Astrocyte of the hippocampus (primary cell): Measurements from ENCODE around the gene CARF.

Experiments
- DNase-seq: peaks from one replicate; pipeline ENCODE4 v3.0.0; 2011; ENCODE audit warnings: low read depth, low spot score

Gene CARF

DNA sequence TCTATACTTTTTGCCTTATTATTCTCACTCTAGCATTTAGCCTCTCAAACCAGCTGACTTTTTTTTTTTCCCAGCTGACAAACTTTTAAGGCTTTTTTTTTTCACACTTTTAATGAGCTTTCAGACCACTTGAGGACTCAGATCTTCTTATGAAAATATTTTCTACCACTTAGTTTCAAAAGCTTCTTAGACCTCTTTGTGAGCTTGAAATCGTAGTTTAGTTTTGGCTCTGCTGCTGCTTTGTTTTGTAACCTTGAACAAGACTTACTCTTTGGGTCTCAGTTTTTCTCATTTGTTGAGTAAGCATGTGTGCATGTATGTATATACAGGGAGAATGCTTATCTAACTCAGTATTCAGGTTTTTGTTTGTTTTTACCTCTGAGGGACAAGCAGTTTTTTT lies 106.1 kb downstream of the CARF start:
- peak; percentile 32 for DNase-seq

DNA sequence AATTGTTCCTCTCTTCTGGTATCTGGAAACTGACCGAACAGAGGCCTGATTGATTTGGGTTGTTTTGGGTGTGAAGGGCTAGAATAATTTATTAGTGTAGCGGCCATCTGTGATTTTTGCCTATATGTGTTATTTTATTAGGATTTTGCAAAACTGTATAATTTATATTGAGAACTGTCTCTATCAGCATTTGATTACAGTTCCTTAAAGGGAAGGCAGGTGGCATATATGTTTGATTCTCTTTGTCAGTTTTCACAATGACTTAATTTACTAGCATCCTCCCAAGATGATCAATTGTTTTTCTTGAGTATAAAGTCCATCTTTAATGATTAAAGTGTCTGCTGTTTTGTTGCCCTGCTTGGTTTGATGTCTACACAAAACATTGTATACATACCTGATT lies 107.1 kb downstream of the CARF start:
- DNase-seq = no peak

GRCh38 chr2:203021991-203022390 lies 109.9 kb downstream of the CARF start:
- DNase-seq = no peak

- no peak for DNase-seq
Measured at GRCh38 chr2:203022751-203023150, 110.7 kb downstream of the CARF start.

- DNase-seq = no peak
Measured at GRCh38 chr2:203025592-203025991, 113.5 kb downstream of the CARF start.

DNA sequence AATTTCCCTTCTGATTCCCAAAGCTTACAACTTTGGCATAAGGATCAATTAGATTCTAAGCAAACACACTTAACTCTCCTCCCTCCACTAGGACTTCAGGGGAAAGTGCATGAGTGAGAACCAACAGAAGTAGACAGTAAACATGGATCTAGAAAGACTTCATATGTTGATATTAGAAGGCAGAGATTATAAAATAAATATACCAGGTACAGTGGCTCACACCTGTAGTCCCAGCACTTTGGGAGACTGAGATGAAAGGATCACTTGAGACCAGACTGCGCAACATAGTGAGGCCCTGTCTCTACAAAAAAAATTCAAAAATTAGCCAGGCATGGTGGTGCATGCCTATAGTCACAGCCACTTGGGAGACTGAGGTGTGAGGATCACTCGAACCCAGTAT lies 118.5 kb downstream of the CARF start:
- DNase-seq = no peak

GRCh38 chr2:203030991-203031390 lies 118.9 kb downstream of the CARF start:
- no peak for DNase-seq

- no peak for DNase-seq
Measured at GRCh38 chr2:203033395-203033794, 121.3 kb downstream of the CARF start.

DNA sequence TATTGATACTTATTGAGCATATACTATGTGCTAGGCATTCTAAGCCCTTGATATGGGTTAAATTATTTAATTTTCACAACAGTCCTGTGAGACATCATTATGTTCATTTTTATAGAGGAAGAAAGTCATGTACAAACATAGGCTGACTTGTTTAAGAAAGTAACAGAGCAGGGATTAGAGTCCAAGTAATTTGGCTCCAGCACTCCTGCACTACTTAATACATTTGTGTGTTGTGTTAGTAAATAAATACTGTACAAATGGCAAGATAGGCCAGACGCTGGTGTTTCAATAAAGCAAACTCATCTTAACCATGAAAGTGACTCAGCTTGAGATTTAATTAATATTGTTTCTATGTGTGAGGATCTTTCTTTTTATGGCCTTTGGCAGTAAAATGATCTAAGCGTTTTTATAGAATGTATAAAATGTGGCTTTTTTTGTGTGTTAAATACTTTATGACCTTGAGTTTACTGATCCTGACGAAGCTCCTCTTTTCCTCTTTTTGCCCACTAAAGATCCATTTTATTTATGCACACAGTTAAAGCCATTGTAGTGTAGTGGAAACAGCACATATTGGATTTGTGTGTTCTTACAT lies 123.9 kb downstream of the CARF start:
- DNase-seq = no peak
